Fibroblast of skin of scalp (primary cell): ENCODE results near the gene NRARP. TPM values are rescaled to one million over a fixed set of nuclear protein-coding genes. Genes with fewer than 3 reads are reported as not detected.
"Not testable (repeated sequence)": the region's sequence is repeated elsewhere in the genome, so short reads cannot be mapped to it uniquely, and the experiment has no call there.

Experiments
- DNase-seq: peaks from one replicate; pipeline ENCODE4 v3.0.0-alpha.2; 2013
- polyA plus RNA-seq, 2 experiments: library from polyadenylated mRNA; unstranded; fragments of 120-200 nt; gene quantifications; one replicate each; pipeline ENCODE4 v1.2.1, GENCODE V29; 2013; ENCODE audit not compliant: insufficient read length in 2 of 2

The NRARP gene
- polyA plus RNA-seq (2013, experiment 1 of 2; ENCODE audit: insufficient read length), result 0.14 TPM
- 0.43 TPM for polyA plus RNA-seq (2013, experiment 2 of 2; ENCODE audit: insufficient read length)

GRCh38 chr9:137302118-137302448 is at the start of gene NRARP:
Gene NRARP, minus strand, starts transcription at chr9:137302271. Its CDS starts 343 bp downstream, at chr9:137301928.
- DNase-seq, result peak; percentile 73

- DNase-seq, result no peak
Observed at GRCh38 chr9:137350696-137351584, 48.9 kb upstream of the NRARP start.

- DNase-seq, result no peak
Observed at GRCh38 chr9:137349471-137350033, 47.5 kb upstream of the NRARP start.

- DNase-seq, result no peak
Observed at GRCh38 chr9:137348769-137349470, 46.8 kb upstream of the NRARP start.

- no peak for DNase-seq
Observed at GRCh38 chr9:137347928-137348327, 45.9 kb upstream of the NRARP start.

GRCh38 chr9:137342482-137342881 is 40.4 kb upstream of the NRARP start:
- no peak for DNase-seq

- DNase-seq, result no peak
Observed at GRCh38 chr9:137341227-137341626, 39.2 kb upstream of the NRARP start.

GRCh38 chr9:137339908-137340462 is 37.9 kb upstream of the NRARP start:
- not testable (repeated sequence) for DNase-seq

GRCh38 chr9:137339045-137339907 is 37.2 kb upstream of the NRARP start:
- DNase-seq, result no peak

GRCh38 chr9:137336735-137337134 is 34.7 kb upstream of the NRARP start:
- DNase-seq, result no peak

- DNase-seq, result no peak
Observed at GRCh38 chr9:137333016-137333671, 31.1 kb upstream of the NRARP start.

GRCh38 chr9:137331929-137332328 is 29.9 kb upstream of the NRARP start:
- no peak for DNase-seq

GRCh38 chr9:137330689-137331088 is 28.6 kb upstream of the NRARP start:
- DNase-seq, result no peak

- not testable (repeated sequence) for DNase-seq
Observed at GRCh38 chr9:137329590-137329989, 27.5 kb upstream of the NRARP start.

GRCh38 chr9:137327641-137328550 is 25.8 kb upstream of the NRARP start:
- DNase-seq, result not testable (repeated sequence)

GRCh38 chr9:137326445-137327065 is 24.5 kb upstream of the NRARP start:
- DNase-seq, result no peak

- no peak for DNase-seq
Observed at GRCh38 chr9:137325799-137326198, 23.7 kb upstream of the NRARP start.

- DNase-seq, result no peak
Observed at GRCh38 chr9:137325124-137325523, 23.1 kb upstream of the NRARP start.

GRCh38 chr9:137323531-137324331 is 21.7 kb upstream of the NRARP start:
- DNase-seq, result no peak
